Adipocyte (in vitro differentiated cells): ENCODE data around the gene LRRC18.

Experiments used
- DNase-seq: peaks from one replicate; pipeline ENCODE4 v3.0.0-alpha.2; 2015; ENCODE audit warnings: low read depth
- H3K27me3 ChIP-seq: replicated peaks from 2 replicates; pipeline ENCODE4 v1.7.0; 2013; ENCODE audit warnings: mild to moderate bottlenecking, low read length, moderate library complexity; ENCODE audit not compliant: control insufficient read depth, insufficient read depth
- H3K36me3 ChIP-seq: 2 replicates; pipeline ENCODE4 v1.7.0; 2013; ENCODE audit warnings: low read length, mild to moderate bottlenecking, moderate library complexity; ENCODE audit not compliant: control insufficient read depth, insufficient read depth, severe bottlenecking
- H3K4me1 ChIP-seq: 2 replicates; pipeline ENCODE4 v1.7.0; 2013; ENCODE audit warnings: mild to moderate bottlenecking, low read length, moderate library complexity; ENCODE audit not compliant: control insufficient read depth, insufficient read depth
- H3K4me3 ChIP-seq: 2 replicates; pipeline ENCODE4 v1.7.0; 2013; ENCODE audit warnings: mild to moderate bottlenecking, low read length, moderate library complexity
- H3K9ac ChIP-seq: 2 replicates; pipeline ENCODE4 v1.7.0; 2013; ENCODE audit warnings: mild to moderate bottlenecking, low read length, moderate library complexity
- H3K9me3 ChIP-seq: 2 replicates; pipeline ENCODE4 v1.7.0; 2013; ENCODE audit warnings: mild to moderate bottlenecking, low read length, moderate library complexity; ENCODE audit not compliant: control insufficient read depth

Gene LRRC18

GRCh38 chr10:48968036-48968435 is 28.4 kb upstream of the LRRC18 start:
- H3K9me3 ChIP-seq, result peaks cover 4% of the 10 kb centered on the region
- DNase-seq, result no peak

GRCh38 chr10:48965460-48965859 is 25.8 kb upstream of the LRRC18 start:
- Histone ChIP-seq H3K27me3 (peaks cover 59% of the 10 kb centered on the region), H3K9ac (no peak overlapping the region), H3K9me3 (peaks cover 4% of the 10 kb centered on the region), H3K4me3 (no peak overlapping the region), H3K4me1 (no peaks in the 10 kb centered on the region), H3K36me3 (no peaks in the 10 kb centered on the region)
- no peak for DNase-seq

More at GRCh38 chr10:48968036-48968435, 28.4 kb upstream of the LRRC18 start:
- H3K9ac ChIP-seq, result no peak overlapping the region
- H3K4me3 ChIP-seq, result no peak overlapping the region
- peaks cover 48% of the 10 kb centered on the region for H3K27me3 ChIP-seq
- H3K36me3 ChIP-seq, result no peaks in the 10 kb centered on the region
- no peaks in the 10 kb centered on the region for H3K4me1 ChIP-seq

- DNase-seq, result no peak
- peaks cover 5% of the 10 kb centered on the region for H3K9me3 ChIP-seq
- no peaks in the 10 kb centered on the region for H3K4me1 ChIP-seq
- H3K9ac ChIP-seq, result no peak overlapping the region
- H3K27me3 ChIP-seq, result peaks cover 60% of the 10 kb centered on the region
- H3K36me3 ChIP-seq, result no peaks in the 10 kb centered on the region
- no peak overlapping the region for H3K4me3 ChIP-seq
These were observed 24.4 kb upstream of the LRRC18 start for GRCh38 chr10:48964038-48964437.

- no peaks in the 10 kb centered on the region for H3K36me3 ChIP-seq
- peaks cover 5% of the 10 kb centered on the region for H3K9me3 ChIP-seq
- no peak overlapping the region for H3K4me3 ChIP-seq
- H3K4me1 ChIP-seq, result no peaks in the 10 kb centered on the region
- H3K27me3 ChIP-seq, result peaks cover 51% of the 10 kb centered on the region
- no peak overlapping the region for H3K9ac ChIP-seq
- no peak for DNase-seq
These were observed 19.1 kb upstream of the LRRC18 start for GRCh38 chr10:48958598-48959190.

- no peak overlapping the region for H3K4me3 ChIP-seq
- no peak overlapping the region for H3K9ac ChIP-seq
- no peak for DNase-seq
- peaks cover 5% of the 10 kb centered on the region for H3K9me3 ChIP-seq
- H3K36me3 ChIP-seq, result no peaks in the 10 kb centered on the region
- H3K4me1 ChIP-seq, result no peaks in the 10 kb centered on the region
- H3K27me3 ChIP-seq, result peaks cover 55% of the 10 kb centered on the region
These were observed 17.9 kb upstream of the LRRC18 start for GRCh38 chr10:48957361-48958151.

GRCh38 chr10:48951707-48952106 is 12.1 kb upstream of the LRRC18 start:
- no peaks in the 10 kb centered on the region for H3K9me3 ChIP-seq
- peaks cover 77% of the 10 kb centered on the region for H3K27me3 ChIP-seq
- no peak overlapping the region for H3K4me3 ChIP-seq
- DNase-seq, result no peak
- H3K9ac ChIP-seq, result no peak overlapping the region
- H3K36me3 ChIP-seq, result no peaks in the 10 kb centered on the region
- H3K4me1 ChIP-seq, result no peaks in the 10 kb centered on the region

- Histone ChIP-seq H3K36me3 (no peaks in the 10 kb centered on the region), H3K27me3 (peaks cover 77% of the 10 kb centered on the region), H3K4me3 (no peak overlapping the region), H3K4me1 (no peaks in the 10 kb centered on the region), H3K9me3 (no peaks in the 10 kb centered on the region), H3K9ac (no peak overlapping the region)
- no peak for DNase-seq
These were observed 8.9 kb upstream of the LRRC18 start for GRCh38 chr10:48948470-48949037.

- Histone ChIP-seq H3K27me3 (peaks cover 71% of the 10 kb centered on the region), H3K4me1 (no peaks in the 10 kb centered on the region), H3K9ac (no peak overlapping the region), H3K36me3 (no peaks in the 10 kb centered on the region), H3K9me3 (no peaks in the 10 kb centered on the region), H3K4me3 (no peak overlapping the region)
- no peak for DNase-seq
These were observed 8.2 kb upstream of the LRRC18 start for GRCh38 chr10:48947690-48948469.

GRCh38 chr10:48946891-48947500 is 7.4 kb upstream of the LRRC18 start:
- H3K36me3 ChIP-seq, result no peaks in the 10 kb centered on the region
- peaks cover 63% of the 10 kb centered on the region for H3K27me3 ChIP-seq
- H3K4me1 ChIP-seq, result no peaks in the 10 kb centered on the region
- no peaks in the 10 kb centered on the region for H3K9me3 ChIP-seq
- DNase-seq, result no peak
- H3K4me3 ChIP-seq, result no peak overlapping the region
- no peak overlapping the region for H3K9ac ChIP-seq

GRCh38 chr10:48946332-48946731 is 6.7 kb upstream of the LRRC18 start:
- H3K27me3 ChIP-seq, result peaks cover 58% of the 10 kb centered on the region
- H3K36me3 ChIP-seq, result no peaks in the 10 kb centered on the region
- no peak for DNase-seq
- no peaks in the 10 kb centered on the region for H3K4me1 ChIP-seq
- H3K9ac ChIP-seq, result no peak overlapping the region
- no peaks in the 10 kb centered on the region for H3K9me3 ChIP-seq
- H3K4me3 ChIP-seq, result no peak overlapping the region
